HL-60 (cell line): Measurements from ENCODE around the gene SLC25A12.

Experiments used
- CTCF ChIP-seq: IDR thresholded peaks from one replicate; pipeline ENCODE4 v1.5.1; 2011; ENCODE audit warnings: low read length, control low read depth, inconsistent platforms; ENCODE audit not compliant: insufficient read depth
- GABPA ChIP-seq: IDR thresholded peaks from 2 replicates; pipeline ENCODE4 v1.6.1; 2012; ENCODE audit warnings: low read depth
- POLR2AphosphoS5 ChIP-seq: IDR thresholded peaks from 2 replicates; pipeline ENCODE4 v1.6.1; 2012; ENCODE audit warnings: low read depth
- REST ChIP-seq: IDR thresholded peaks from 2 replicates; pipeline ENCODE4 v1.6.1; 2012; ENCODE audit warnings: low read depth; ENCODE audit not compliant: insufficient replicate concordance

- TF ChIP-seq CTCF, result no peak
- no peak for TF ChIP-seq POLR2AphosphoS5
- TF ChIP-seq GABPA, result no peak
- TF ChIP-seq REST, result no peak
Measured at GRCh38 chr2:171919453-171919852, 25.4 kb upstream of the SLC25A12 start.
